ENCODE results near the gene EIF4E. TPM values are rescaled to one million over a fixed set of nuclear protein-coding genes. Genes with fewer than 3 reads are reported as not detected.
"Not testable (repeated sequence)": the region's sequence is repeated elsewhere in the genome, so short reads cannot be mapped to it uniquely, and the experiment has no call there.

The EIF4E gene
- total RNA-seq, 5 donors from 2014 or later (not counting 1 experiment from before 2014, with no cell fraction given), result 39.4 to 60.6 (median 56.4) TPM

DNA sequence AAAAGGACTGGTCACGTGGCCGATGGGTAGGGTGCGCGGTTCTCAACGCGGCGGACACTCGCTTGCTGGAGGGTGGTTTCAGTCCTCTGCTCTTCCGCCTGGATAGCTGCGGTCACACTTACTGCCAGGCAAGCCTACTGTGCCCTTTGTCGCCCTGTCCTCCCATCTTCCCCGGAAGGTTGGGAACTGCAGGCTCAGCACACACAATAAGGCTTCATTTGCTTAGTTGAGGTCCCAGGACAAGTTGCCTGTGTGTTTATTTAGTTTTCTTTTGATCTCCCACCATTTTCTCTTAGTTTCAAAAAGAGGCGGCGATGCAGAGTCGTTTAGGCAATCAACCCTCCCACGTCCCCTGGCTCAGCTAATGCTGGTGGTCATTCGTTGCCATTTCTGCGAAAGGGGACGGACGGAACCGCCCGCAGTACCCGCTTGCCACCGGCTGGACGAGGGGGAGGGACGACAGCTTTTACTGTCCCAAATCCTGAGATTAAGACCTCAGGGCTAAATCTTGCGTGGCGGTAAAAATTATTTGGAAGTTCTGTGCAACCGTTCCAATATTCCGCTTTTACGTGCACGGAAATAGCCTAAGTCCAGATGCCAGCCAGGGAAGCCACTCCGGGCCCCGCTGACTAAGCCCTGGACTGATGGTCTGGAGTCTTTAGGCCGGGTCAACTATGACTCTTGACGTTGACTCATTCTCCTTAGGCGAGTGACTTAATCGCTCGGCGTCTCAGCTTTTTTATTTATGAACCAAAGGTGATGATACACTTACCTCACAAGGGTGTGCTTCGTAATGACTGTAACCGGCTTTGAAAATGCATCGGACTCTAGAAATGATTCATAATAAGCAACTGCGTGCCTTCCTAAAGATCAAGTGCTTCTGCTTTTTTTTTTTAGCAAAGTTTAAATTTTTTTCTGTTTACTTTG is 671 bp upstream of the EIF4E start:
- no peaks in the 10 kb centered on the region for H3K36me3 ChIP-seq (ENCODE audit: control insufficient read depth in 2 of 2, extremely low read depth in 1 of 2, insufficient read depth in 1 of 2, low read length in 1 of 2)
- WGBS (ENCODE audit: insufficient coverage), result 5% methylated on average over 30 of the region's 44 CpGs
- H3K4me1 ChIP-seq (ENCODE audit: control insufficient read depth in 1 of 2, extremely low read depth in 1 of 2, insufficient read depth in 2 of 2, low read length in 2 of 2), result peaks cover 11 to 20% of the 10 kb centered on the region in 2 experiments
- CTCF ChIA-PET, result interaction anchor here (0.6 to 4.1 kb wide), 9 partner anchors 12 to 789 kb away, joined by 3 to 46 read pairs (median 5); partner anchors contain the start of gene METAP1 (in 1 of the 2)
- H3K27ac Mint-ChIP-seq, result peak overlapping the region; percentile 92 to 97
- ATAC-seq (replicated peaks in 1 of 4), result peak in 2 of 4 experiments; percentile 6 to 29
- H3K36me3 Mint-ChIP-seq, result peaks cover 12% of the 10 kb centered on the region
- POLR2A ChIA-PET, result interaction anchor here (0.6 to 1.4 kb wide), 10 partner anchors 9 to 910 kb away, joined by 3 to 20 read pairs (median 4); partner anchors contain the start of gene METAP1 (in 1 of the 2)
- no peaks in the 10 kb centered on the region for H3K27me3 ChIP-seq (replicated peaks in 1 of 2; ENCODE audit: control insufficient read depth in 2 of 2, extremely low read depth in 1 of 2, insufficient read depth in 2 of 2, low read length in 1 of 2)
- peak in 25 of 35 experiments; percentile 2 to 59 (median 13) for DNase-seq
- peak overlapping the region; percentile 84 for H3K27ac ChIP-seq (ENCODE audit: low read length)
- H3K4me3 Mint-ChIP-seq, result peak overlapping the region; percentile 94 to 99 (median 99)
- H3K4me3 ChIP-seq (ENCODE audit: control insufficient read depth in 1 of 2, extremely low read depth in 1 of 2, low read length in 1 of 2), result peak overlapping the region; percentile 92 to 96
- H3K4me1 Mint-ChIP-seq, result peaks cover 23 to 44% (median 38%) of the 10 kb centered on the region in 3 donors
- no peaks in the 10 kb centered on the region for H3K27me3 Mint-ChIP-seq
- H3K9me3 ChIP-seq, result no peaks in the 10 kb centered on the region
- no peaks in the 10 kb centered on the region for H3K9me3 Mint-ChIP-seq

DNA sequence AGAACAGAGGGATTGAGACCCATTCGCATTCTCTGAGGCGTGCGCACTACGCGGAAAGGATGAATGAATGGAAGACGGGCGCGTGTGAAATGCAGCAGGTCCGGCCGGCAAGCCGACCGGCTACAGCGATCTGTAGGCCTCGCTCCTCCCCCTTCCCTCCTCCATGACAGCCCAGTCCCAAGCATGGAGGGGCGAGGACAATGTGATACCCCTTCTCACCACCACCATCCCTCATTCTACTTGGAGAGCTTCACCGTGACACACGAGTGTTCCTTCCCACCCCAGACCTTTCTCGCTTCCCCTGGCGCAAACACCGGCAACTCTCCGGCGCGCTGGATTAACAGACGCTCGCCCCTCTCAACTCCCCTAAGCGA is 815 bp downstream of the EIF4E start:
- H3K4me1 ChIP-seq (ENCODE audit: control insufficient read depth in 1 of 2, extremely low read depth in 1 of 2, insufficient read depth in 2 of 2, low read length in 2 of 2), result peaks cover 11 to 20% of the 10 kb centered on the region in 2 experiments
- ChIA-PET POLR2A (interaction anchor here (0.6 to 1.4 kb wide), 7 partner anchors 9 to 1215 kb away, joined by 3 to 15 read pairs (median 4); partner anchors contain the start of genes ADH5 (in 1 of the 2), DAPP1 (in 1 of the 2) and METAP1 (in 1 of the 2)), CTCF (interaction anchor here (0.5 to 4.1 kb wide), 16 partner anchors 12 to 876 kb away, joined by 3 to 46 read pairs (median 4); partner anchors contain the start of genes ADH5 (in 1 of the 2) and METAP1 (in 1 of the 2))
- DNase-seq (peak in 34 of 35 experiments; percentile 11 to 74 (median 44)), ATAC-seq (replicated peaks in 1 of 4) (peak; percentile 14 to 32 (median 28))
- peak overlapping the region; percentile 92 to 96 for H3K4me3 ChIP-seq (ENCODE audit: control insufficient read depth in 1 of 2, extremely low read depth in 1 of 2, low read length in 1 of 2)
- WGBS (ENCODE audit: insufficient coverage), result 1% methylated on average over 8 of the region's 26 CpGs
- no peaks in the 10 kb centered on the region for H3K36me3 ChIP-seq (ENCODE audit: control insufficient read depth in 2 of 2, extremely low read depth in 1 of 2, insufficient read depth in 1 of 2, low read length in 1 of 2)
- H3K4me3 Mint-ChIP-seq, result peak overlapping the region; percentile 94 to 99 (median 99)
- peak overlapping the region; percentile 92 to 97 for H3K27ac Mint-ChIP-seq
- peaks cover 12% of the 10 kb centered on the region for H3K36me3 Mint-ChIP-seq
- no peaks in the 10 kb centered on the region for H3K27me3 Mint-ChIP-seq
- no peaks in the 10 kb centered on the region for H3K27me3 ChIP-seq (replicated peaks in 1 of 2; ENCODE audit: control insufficient read depth in 2 of 2, extremely low read depth in 1 of 2, insufficient read depth in 2 of 2, low read length in 1 of 2)
- H3K9me3 Mint-ChIP-seq, result no peaks in the 10 kb centered on the region
- H3K9me3 ChIP-seq, result no peaks in the 10 kb centered on the region
- H3K4me1 Mint-ChIP-seq, result peaks cover 33 to 56% (median 46%) of the 10 kb centered on the region in 3 donors
- peak overlapping the region; percentile 84 for H3K27ac ChIP-seq (ENCODE audit: low read length)

DNA sequence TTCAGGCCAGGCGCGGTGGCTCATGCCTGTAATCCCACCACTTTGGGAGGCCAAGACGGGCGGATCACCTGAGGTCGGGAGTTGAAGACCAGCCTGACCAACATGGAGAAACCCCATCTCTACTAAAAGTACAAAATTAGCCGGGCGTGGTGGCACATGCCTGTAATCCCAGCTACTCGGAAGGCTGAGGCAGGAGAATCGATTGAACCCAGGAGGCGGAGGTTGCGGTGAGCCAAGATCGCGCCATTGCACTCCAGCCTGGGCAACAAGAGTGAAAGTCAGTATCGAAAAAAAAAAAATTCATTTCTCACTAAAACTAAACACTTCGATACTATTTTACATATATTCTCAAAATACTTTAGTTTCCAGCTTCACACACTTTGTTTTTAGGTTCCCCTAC is 2.7 kb downstream of the EIF4E start:
- not testable (repeated sequence) for H3K27ac Mint-ChIP-seq
- H3K4me3 Mint-ChIP-seq, result peak overlapping the region; percentile 13 to 99 (median 37)
- WGBS (ENCODE audit: insufficient coverage), result 100% methylated on average over 2 of the region's 15 CpGs

DNA sequence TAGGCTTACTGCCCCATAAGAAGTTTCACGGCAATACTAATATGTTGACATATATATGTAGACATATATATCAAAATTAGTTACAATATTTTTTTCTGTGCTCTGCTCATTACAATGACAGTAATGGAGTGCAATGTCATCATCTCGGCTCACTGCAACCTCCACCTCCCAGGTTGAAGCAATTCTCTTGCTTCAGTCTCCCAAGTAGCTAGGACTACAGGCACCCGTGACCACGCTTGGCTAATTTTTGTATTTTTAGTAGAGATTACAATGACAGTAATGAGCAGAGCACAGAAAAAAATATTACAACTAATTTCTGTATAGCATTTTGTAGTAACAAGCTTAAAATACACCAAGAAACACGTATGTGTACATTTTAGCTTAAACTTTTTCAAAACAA is 7.6 kb downstream of the EIF4E start:
- no peak overlapping the region for H3K4me3 Mint-ChIP-seq
- no peak overlapping the region for H3K27ac Mint-ChIP-seq
- no peaks in the 10 kb centered on the region for H3K9me3 ChIP-seq
- WGBS (ENCODE audit: insufficient coverage), result no CpG with 5 or more reads among the region's 5 CpGs
- H3K4me1 Mint-ChIP-seq, result peaks cover 38 to 57% (median 55%) of the 10 kb centered on the region in 3 donors
- H3K4me1 ChIP-seq (ENCODE audit: control insufficient read depth in 1 of 2, extremely low read depth in 1 of 2, insufficient read depth in 2 of 2, low read length in 2 of 2), result peaks cover 0 to 10% of the 10 kb centered on the region in 2 experiments
- no peaks in the 10 kb centered on the region for H3K9me3 Mint-ChIP-seq
- no peak overlapping the region for H3K4me3 ChIP-seq (ENCODE audit: control insufficient read depth in 1 of 2, extremely low read depth in 1 of 2, low read length in 1 of 2)
- CTCF ChIA-PET, result interaction anchor here (0.5 to 0.6 kb wide), 2 partner anchors 68 to 1028 kb away, joined by 3 read pairs; no protein-coding TSS in a partner anchor
- H3K27ac ChIP-seq (ENCODE audit: low read length), result no peak overlapping the region
- POLR2A ChIA-PET, result no interaction called here
- DNase-seq (no peak), ATAC-seq (replicated peaks in 1 of 4) (no peak)
- H3K36me3 Mint-ChIP-seq, result peaks cover 23% of the 10 kb centered on the region
- H3K36me3 ChIP-seq (ENCODE audit: control insufficient read depth in 2 of 2, extremely low read depth in 1 of 2, insufficient read depth in 1 of 2, low read length in 1 of 2), result peaks cover 0 to 3% of the 10 kb centered on the region in 2 donors
- H3K27me3 Mint-ChIP-seq, result no peaks in the 10 kb centered on the region
- H3K27me3 ChIP-seq (replicated peaks in 1 of 2; ENCODE audit: control insufficient read depth in 2 of 2, extremely low read depth in 1 of 2, insufficient read depth in 2 of 2, low read length in 1 of 2), result no peaks in the 10 kb centered on the region

More for the DNA sequence above, 2.7 kb downstream of the EIF4E start:
- DNase-seq; H3K4me3 ChIP-seq (ENCODE audit: control insufficient read depth in 1 of 2, extremely low read depth in 1 of 2, low read length in 1 of 2); H3K27me3 ChIP-seq (replicated peaks in 1 of 2; ENCODE audit: control insufficient read depth in 2 of 2, extremely low read depth in 1 of 2, insufficient read depth in 2 of 2, low read length in 1 of 2); POLR2A ChIA-PET; H3K27me3 Mint-ChIP-seq; H3K9me3 Mint-ChIP-seq; H3K36me3 ChIP-seq (ENCODE audit: control insufficient read depth in 2 of 2, extremely low read depth in 1 of 2, insufficient read depth in 1 of 2, low read length in 1 of 2); H3K27ac ChIP-seq (ENCODE audit: low read length); CTCF ChIA-PET; H3K9me3 ChIP-seq; ATAC-seq (replicated peaks in 1 of 4): not testable (repeated sequence)
- H3K36me3 Mint-ChIP-seq, result peaks cover 15% of the 10 kb centered on the region
- peaks cover 11 to 20% of the 10 kb centered on the region in 2 experiments for H3K4me1 ChIP-seq (ENCODE audit: control insufficient read depth in 1 of 2, extremely low read depth in 1 of 2, insufficient read depth in 2 of 2, low read length in 2 of 2)
- H3K4me1 Mint-ChIP-seq, result peaks cover 40 to 55% (median 54%) of the 10 kb centered on the region in 3 donors

DNA sequence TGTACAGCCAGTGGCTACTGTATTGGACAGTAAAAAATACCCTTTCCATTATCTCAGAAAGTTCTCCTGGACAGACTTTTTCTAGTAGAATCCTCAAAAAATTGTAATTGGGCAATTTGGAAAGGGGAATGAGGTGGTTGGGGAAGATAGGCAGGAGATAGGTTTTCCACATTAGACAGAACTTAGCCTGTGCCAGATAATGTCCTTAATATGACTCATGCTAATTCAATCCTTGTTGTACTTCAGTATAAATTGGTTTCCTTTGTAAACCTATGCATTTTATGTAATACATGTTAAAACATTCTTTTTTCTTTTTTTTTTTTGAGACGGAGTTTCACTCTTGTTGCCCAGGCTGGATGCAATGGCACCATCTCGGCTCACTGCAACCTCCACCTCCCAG is 8.9 kb downstream of the EIF4E start:
- no peak for ATAC-seq (replicated peaks in 1 of 4)
- H3K4me3 ChIP-seq (ENCODE audit: control insufficient read depth in 1 of 2, extremely low read depth in 1 of 2, low read length in 1 of 2), result no peak overlapping the region
- peaks cover 0 to 3% of the 10 kb centered on the region in 2 donors for H3K36me3 ChIP-seq (ENCODE audit: control insufficient read depth in 2 of 2, extremely low read depth in 1 of 2, insufficient read depth in 1 of 2, low read length in 1 of 2)
- Mint-ChIP-seq H3K4me1 (peaks cover 46 to 55% (median 53%) of the 10 kb centered on the region in 3 donors), H3K36me3 (peaks cover 15% of the 10 kb centered on the region), H3K27me3 (no peaks in the 10 kb centered on the region), H3K4me3 (no peak overlapping the region), H3K9me3 (no peaks in the 10 kb centered on the region), H3K27ac (no peak overlapping the region)
- POLR2A ChIA-PET, result interaction anchor here in 1 of 2 donors (0.7 to 1.0 kb wide), 2 partner anchors 9 to 190 kb away, joined by 3 to 4 read pairs; no protein-coding TSS in a partner anchor
- WGBS (ENCODE audit: insufficient coverage), result no CpG with 5 or more reads among the region's 2 CpGs
- peaks cover 0 to 4% of the 10 kb centered on the region in 2 experiments for H3K4me1 ChIP-seq (ENCODE audit: control insufficient read depth in 1 of 2, extremely low read depth in 1 of 2, insufficient read depth in 2 of 2, low read length in 2 of 2)
- no peaks in the 10 kb centered on the region for H3K27me3 ChIP-seq (replicated peaks in 1 of 2; ENCODE audit: control insufficient read depth in 2 of 2, extremely low read depth in 1 of 2, insufficient read depth in 2 of 2, low read length in 1 of 2)
- CTCF ChIA-PET, result interaction anchor here in 1 of 2 donors (0.7 kb wide), 1 partner anchor 489 kb away, joined by 7 read pairs; no protein-coding TSS in a partner anchor
- no peaks in the 10 kb centered on the region for H3K9me3 ChIP-seq
- no peak overlapping the region for H3K27ac ChIP-seq (ENCODE audit: low read length)
- no peak for DNase-seq

DNA sequence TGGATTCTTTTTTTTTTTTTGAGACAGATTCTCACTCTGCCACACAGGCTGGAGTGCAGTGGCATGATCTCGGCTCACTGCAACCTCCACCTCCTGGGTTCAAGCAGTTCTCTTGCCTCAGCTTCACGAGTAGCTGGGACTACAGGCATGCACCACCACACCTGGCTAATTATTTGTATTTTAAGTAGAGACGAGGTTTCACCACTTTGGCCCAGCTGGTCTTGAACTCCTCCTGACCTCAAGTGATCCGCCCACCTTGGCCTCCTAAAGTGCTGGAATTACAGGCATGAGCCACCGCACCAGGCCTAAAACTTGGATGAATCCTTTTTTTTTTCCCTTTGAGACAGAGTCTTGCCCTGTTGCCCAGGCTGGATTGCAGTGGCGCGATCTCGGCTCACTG is 18.2 kb downstream of the EIF4E start:
- not testable (repeated sequence) for H3K27me3 Mint-ChIP-seq; H3K27ac Mint-ChIP-seq; H3K4me3 ChIP-seq (ENCODE audit: control insufficient read depth in 1 of 2, extremely low read depth in 1 of 2, low read length in 1 of 2); H3K27me3 ChIP-seq (replicated peaks in 1 of 2; ENCODE audit: control insufficient read depth in 2 of 2, extremely low read depth in 1 of 2, insufficient read depth in 2 of 2, low read length in 1 of 2); H3K27ac ChIP-seq (ENCODE audit: low read length); H3K9me3 ChIP-seq; DNase-seq; H3K36me3 ChIP-seq (ENCODE audit: control insufficient read depth in 2 of 2, extremely low read depth in 1 of 2, insufficient read depth in 1 of 2, low read length in 1 of 2); H3K9me3 Mint-ChIP-seq; ATAC-seq (replicated peaks in 1 of 4)
- Mint-ChIP-seq H3K4me1 (peaks cover 62 to 68% (median 67%) of the 10 kb centered on the region in 3 donors), H3K36me3 (peaks cover 10% of the 10 kb centered on the region), H3K4me3 (peak overlapping the region in 1 of 3 donors; percentile 36)
- CTCF ChIA-PET, result interaction anchor here in 1 of 2 donors (0.7 kb wide), 1 partner anchor 911 kb away, joined by 3 read pairs; no protein-coding TSS in a partner anchor
- POLR2A ChIA-PET, result interaction anchor here in 1 of 2 donors (0.6 kb wide), 2 partner anchors 27 to 770 kb away, joined by 4 to 15 read pairs; no protein-coding TSS in a partner anchor
- 100% methylated on average over 2 of the region's 8 CpGs for WGBS (ENCODE audit: insufficient coverage)
- H3K4me1 ChIP-seq (ENCODE audit: control insufficient read depth in 1 of 2, extremely low read depth in 1 of 2, insufficient read depth in 2 of 2, low read length in 2 of 2), result peaks cover 4 to 29% of the 10 kb centered on the region in 2 experiments
